KOPT-K1 (cell line): ENCODE measurements around the gene MBOAT2.

ENCODE experiments used
- H3K27ac ChIP-seq: fragments of 200-600 bp; sonication (generic); 2 replicates; pipeline ENCODE4 v1.5.1; 2016; ENCODE audit warnings: antibody characterized with exemption, mild to moderate bottlenecking, low read depth, low read length; ENCODE audit not compliant: poor library complexity, severe bottlenecking
- H3K36me3 ChIP-seq: fragments of 200-600 bp; sonication (generic); 2 replicates; pipeline ENCODE4 v1.5.1; 2017; ENCODE audit warnings: antibody characterized with exemption, mild to moderate bottlenecking, low read length, moderate library complexity; ENCODE audit not compliant: insufficient read depth
- H3K9me3 ChIP-seq: fragments of 200-600 bp; sonication (generic); 2 replicates; pipeline ENCODE4 v1.5.1; 2017; ENCODE audit warnings: antibody characterized with exemption, low read length, mild to moderate bottlenecking; ENCODE audit not compliant: insufficient read depth, poor library complexity, severe bottlenecking

MBOAT2 gene

GRCh38 chr2:8893978-8894820 lies 109.3 kb downstream of the MBOAT2 start:
- Histone ChIP-seq H3K36me3 (peaks cover 16% of the 10 kb centered on the region), H3K27ac (no peak overlapping the region), H3K9me3 (peaks cover 11% of the 10 kb centered on the region)

GRCh38 chr2:8893474-8893873 lies 110.0 kb downstream of the MBOAT2 start:
- Histone ChIP-seq H3K27ac (no peak overlapping the region), H3K9me3 (peaks cover 11% of the 10 kb centered on the region), H3K36me3 (peaks cover 16% of the 10 kb centered on the region)

GRCh38 chr2:8892111-8892510 lies 111.4 kb downstream of the MBOAT2 start:
- Histone ChIP-seq H3K36me3 (peaks cover 16% of the 10 kb centered on the region), H3K27ac (no peak overlapping the region), H3K9me3 (peaks cover 11% of the 10 kb centered on the region)

- Histone ChIP-seq H3K9me3 (peaks cover 1% of the 10 kb centered on the region), H3K36me3 (peaks cover 6% of the 10 kb centered on the region)
These were observed 113.5 kb downstream of the MBOAT2 start for GRCh38 chr2:8889978-8890377.

GRCh38 chr2:8888963-8889362 lies 114.5 kb downstream of the MBOAT2 start:
- no peaks in the 10 kb centered on the region for H3K9me3 ChIP-seq
- no peak overlapping the region for H3K27ac ChIP-seq
- no peaks in the 10 kb centered on the region for H3K36me3 ChIP-seq

More at GRCh38 chr2:8889978-8890377, 113.5 kb downstream of the MBOAT2 start:
- no peak overlapping the region for H3K27ac ChIP-seq

- Histone ChIP-seq H3K27ac (no peak overlapping the region), H3K9me3 (no peaks in the 10 kb centered on the region), H3K36me3 (peaks cover 4% of the 10 kb centered on the region; the same call in 1 of the 2 replicates)
These were observed 116.6 kb downstream of the MBOAT2 start for GRCh38 chr2:8886876-8887275.

- no peaks in the 10 kb centered on the region for H3K9me3 ChIP-seq
- H3K36me3 ChIP-seq = peaks cover 11% of the 10 kb centered on the region; the same call in 1 of the 2 replicates
- H3K27ac ChIP-seq = no peak overlapping the region
These were observed 117.3 kb downstream of the MBOAT2 start for GRCh38 chr2:8886202-8886518.

- Histone ChIP-seq H3K36me3 (peaks cover 17% of the 10 kb centered on the region), H3K27ac (no peak overlapping the region)
These were observed 117.9 kb downstream of the MBOAT2 start for GRCh38 chr2:8885449-8886201.

GRCh38 chr2:8884812-8885211 lies 118.7 kb downstream of the MBOAT2 start:
- peaks cover 25% of the 10 kb centered on the region for H3K36me3 ChIP-seq
- no peaks in the 10 kb centered on the region for H3K9me3 ChIP-seq
- H3K27ac ChIP-seq = no peak overlapping the region

More at GRCh38 chr2:8885449-8886201, 117.9 kb downstream of the MBOAT2 start:
- H3K9me3 ChIP-seq = no peaks in the 10 kb centered on the region

- Histone ChIP-seq H3K9me3 (no peaks in the 10 kb centered on the region), H3K36me3 (peaks cover 41% of the 10 kb centered on the region), H3K27ac (no peak overlapping the region)
These were observed 121.4 kb downstream of the MBOAT2 start for GRCh38 chr2:8882094-8882493.

GRCh38 chr2:8877894-8878293 lies 125.6 kb downstream of the MBOAT2 start:
- Histone ChIP-seq H3K27ac (no peak overlapping the region), H3K36me3 (peaks cover 63% of the 10 kb centered on the region), H3K9me3 (no peaks in the 10 kb centered on the region)

- H3K27ac ChIP-seq = no peak overlapping the region
- H3K36me3 ChIP-seq = peaks cover 67% of the 10 kb centered on the region
- H3K9me3 ChIP-seq = no peaks in the 10 kb centered on the region
These were observed 126.2 kb downstream of the MBOAT2 start for GRCh38 chr2:8877332-8877731.

- H3K36me3 ChIP-seq = peaks cover 67% of the 10 kb centered on the region
These were observed 126.9 kb downstream of the MBOAT2 start for GRCh38 chr2:8876628-8877027.

GRCh38 chr2:8872821-8873432 lies 130.6 kb downstream of the MBOAT2 start:
- Histone ChIP-seq H3K36me3 (peaks cover 45% of the 10 kb centered on the region), H3K9me3 (no peaks in the 10 kb centered on the region), H3K27ac (no peak overlapping the region)

More at GRCh38 chr2:8876628-8877027, 126.9 kb downstream of the MBOAT2 start:
- Histone ChIP-seq H3K27ac (no peak overlapping the region), H3K9me3 (no peaks in the 10 kb centered on the region)

- Histone ChIP-seq H3K9me3 (no peaks in the 10 kb centered on the region), H3K36me3 (peaks cover 20% of the 10 kb centered on the region; the same call in 1 of the 2 replicates), H3K27ac (no peak overlapping the region)
These were observed 133.0 kb downstream of the MBOAT2 start for GRCh38 chr2:8870441-8870840.
